Epithelial cell of esophagus (primary cell): ENCODE results near the gene PARP2.
A peak's percentile ranks its signal among the peaks of the same experiment; 100 is the strongest.
"Not testable (repeated sequence)": the region's sequence is repeated elsewhere in the genome, so short reads cannot be mapped to it uniquely, and the experiment has no call there.

Experiments used
- DNase-seq: peaks from one replicate; pipeline ENCODE4 v3.0.0; 2010; ENCODE audit warnings: low read depth
- H3K4me3 ChIP-seq: 2 replicates; pipeline ENCODE4 v1.5.1; 2011; ENCODE audit warnings: mild to moderate bottlenecking, low read length, control low read depth
- CTCF ChIP-seq: IDR thresholded peaks from 2 replicates; pipeline ENCODE4 v1.5.1; 2011; ENCODE audit warnings: low read depth, mild to moderate bottlenecking, low read length, control low read depth, inconsistent platforms; ENCODE audit not compliant: insufficient read depth; ENCODE audit errors: missing control alignments

The PARP2 gene

GRCh38 chr14:20346713-20347112 is 3.3 kb downstream of the PARP2 start:
- TF ChIP-seq CTCF, result no peak
- H3K4me3 ChIP-seq, result no peak overlapping the region
- DNase-seq, result no peak

GRCh38 chr14:20347747-20348146 is 4.3 kb downstream of the PARP2 start:
- no peak for TF ChIP-seq CTCF
- DNase-seq, result no peak
- H3K4me3 ChIP-seq, result no peak overlapping the region

- H3K4me3 ChIP-seq, result no peak overlapping the region
- TF ChIP-seq CTCF, result no peak
- peak; percentile 11 for DNase-seq
These were observed 6.8 kb downstream of the PARP2 start for GRCh38 chr14:20350282-20350681.

GRCh38 chr14:20350860-20351259 is 7.4 kb downstream of the PARP2 start:
- DNase-seq, result peak; percentile 13
- H3K4me3 ChIP-seq, result no peak overlapping the region
- peak; percentile 30 for TF ChIP-seq CTCF

GRCh38 chr14:20356422-20356821 is 13.0 kb downstream of the PARP2 start:
- H3K4me3 ChIP-seq, result no peak overlapping the region

GRCh38 chr14:20358474-20358873 is 15.0 kb downstream of the PARP2 start:
- not testable (repeated sequence) for DNase-seq, H3K4me3 ChIP-seq

More at GRCh38 chr14:20356422-20356821, 13.0 kb downstream of the PARP2 start:
- peak; percentile 37 for DNase-seq
- no peak for TF ChIP-seq CTCF

- H3K4me3 ChIP-seq, result no peak overlapping the region
- no peak for TF ChIP-seq CTCF
- DNase-seq, result no peak
These were observed 22.5 kb downstream of the PARP2 start for GRCh38 chr14:20365928-20366327.

GRCh38 chr14:20372796-20373195 is 29.4 kb downstream of the PARP2 start:
- DNase-seq, result no peak
- no peak for TF ChIP-seq CTCF
- no peak overlapping the region for H3K4me3 ChIP-seq
